Suppressor macrophage treated with lipopolysaccharide for 4 hours (primary cell): ENCODE results near the gene TMUB2.

Experiments used
- DNase-seq: peaks from one replicate; pipeline ENCODE4 v3.0.0-alpha.2; 2020

The TMUB2 gene

GRCh38 chr17:44176671-44177501, 9.9 kb upstream of the TMUB2 start:
- no peak for DNase-seq

GRCh38 chr17:44177640-44178039, 9.1 kb upstream of the TMUB2 start:
- no peak for DNase-seq

- DNase-seq = no peak
Observed at GRCh38 chr17:44178133-44178532, 8.6 kb upstream of the TMUB2 start.

- DNase-seq = no peak
Observed at GRCh38 chr17:44183024-44183423, 3.7 kb upstream of the TMUB2 start.

- DNase-seq = no peak
Observed at GRCh38 chr17:44184212-44184810, 2.5 kb upstream of the TMUB2 start.

GRCh38 chr17:44187131-44187899, 543 bp downstream of the TMUB2 start:
- DNase-seq = peak; percentile 50

GRCh38 chr17:44188576-44189403, 2.0 kb downstream of the TMUB2 start:
- peak; percentile 33 for DNase-seq

GRCh38 chr17:44190481-44190880, 3.7 kb downstream of the TMUB2 start:
- no peak for DNase-seq

GRCh38 chr17:44191369-44191768, 4.6 kb downstream of the TMUB2 start:
- no peak for DNase-seq

- peak; percentile 30 for DNase-seq
Observed at GRCh38 chr17:44191941-44192496, 5.2 kb downstream of the TMUB2 start.

- DNase-seq = no peak
Observed at GRCh38 chr17:44192750-44193149, 6.0 kb downstream of the TMUB2 start.

GRCh38 chr17:44193326-44194084, 6.7 kb downstream of the TMUB2 start:
- no peak for DNase-seq

- DNase-seq = no peak
Observed at GRCh38 chr17:44197107-44197506, 10.3 kb downstream of the TMUB2 start.

- DNase-seq = peak; percentile 54
Observed at GRCh38 chr17:44197980-44198720, 11.4 kb downstream of the TMUB2 start.

GRCh38 chr17:44198721-44199552, 12.2 kb downstream of the TMUB2 start:
- peak; percentile 80 for DNase-seq

GRCh38 chr17:44199553-44200477, 13.0 kb downstream of the TMUB2 start, which contains the start of gene ATXN7L3:
ATXN7L3 (minus strand) TSS chr17:44199884; CDS start chr17:44198070, 1,814 bp downstream.
- DNase-seq = peak; percentile 99

GRCh38 chr17:44200478-44201155, 13.8 kb downstream of the TMUB2 start:
- DNase-seq = no peak

- DNase-seq = no peak
Observed at GRCh38 chr17:44202756-44203155, 16.0 kb downstream of the TMUB2 start.
